OCI-LY7 (cell line): ENCODE results near the gene LCN12. TPM values are rescaled to one million over a fixed set of nuclear protein-coding genes. Genes with fewer than 3 reads are reported as not detected.

Experiments
- BruUV-seq: library from RNA; stranded (reverse); fragments of 400-500 nt; replicated peaks from 2 replicates; lab custom pipeline; 2021; lab: Mats Ljungman, UMichigan
- CTCF ChIA-PET: fragments of 300-600 bp; sonication (Branson Sonifier 250); formaldehyde crosslinking; loops from one replicate; lab custom pipeline; 2022; ENCODE audit warnings: antibody characterized with exemption; ENCODE audit not compliant: unreplicated experiment; lab: Charles Lee
- POLR2A ChIA-PET: fragments of 300-600 bp; sonication (Branson Sonifier 250); formaldehyde crosslinking; loops from one replicate; lab custom pipeline; 2022; ENCODE audit warnings: antibody characterized with exemption; lab: Charles Lee
- DNase-seq: peaks from one replicate; pipeline ENCODE4 v3.0.0-alpha.2; 2015; ENCODE audit warnings: low spot score
- H2AFZ ChIP-seq: fragments of 200-600 bp; sonication (generic), shearing (Covaris generic); 2 replicates; pipeline ENCODE4 v1.6.1; 2014; ENCODE audit warnings: mild to moderate bottlenecking, antibody characterized with exemption, low read length, moderate library complexity
- H3K27ac ChIP-seq: fragments of 200-600 bp; sonication (generic); 2 replicates; pipeline ENCODE4 v1.5.1; 2014; ENCODE audit warnings: mixed run types, low read depth, mild to moderate bottlenecking, moderate library complexity, low read length, inconsistent platforms; ENCODE audit not compliant: poor library complexity, severe bottlenecking
- H3K36me3 ChIP-seq: fragments of 200-600 bp; sonication (generic); 2 replicates; pipeline ENCODE4 v1.6.1; 2014; ENCODE audit warnings: mild to moderate bottlenecking, antibody characterized with exemption, low read length, moderate library complexity, mixed read lengths; ENCODE audit not compliant: insufficient read depth
- H3K4me1 ChIP-seq: fragments of 200-600 bp; sonication (generic); 2 replicates; pipeline ENCODE4 v1.5.1; 2014; ENCODE audit warnings: mild to moderate bottlenecking, low read length; ENCODE audit not compliant: insufficient read depth, poor library complexity, severe bottlenecking
- H3K4me2 ChIP-seq: fragments of 200-600 bp; sonication (generic); 2 replicates; pipeline ENCODE4 v1.6.1; 2014; ENCODE audit warnings: mild to moderate bottlenecking, low read length
- H3K4me3 ChIP-seq: fragments of 200-600 bp; sonication (generic); 2 replicates; pipeline ENCODE4 v1.5.1; 2014; ENCODE audit warnings: mild to moderate bottlenecking, low read depth, low read length; ENCODE audit not compliant: poor library complexity, severe bottlenecking
- H3K79me2 ChIP-seq: fragments of 200-600 bp; sonication (generic); 2 replicates; pipeline ENCODE4 v1.6.1; 2016; ENCODE audit warnings: low read depth, mild to moderate bottlenecking, low read length, moderate library complexity, mixed read lengths; ENCODE audit not compliant: insufficient read depth
- H3K9me2 ChIP-seq: fragments of 200-600 bp; sonication (generic); 2 replicates; pipeline ENCODE4 v1.6.1; 2016; ENCODE audit warnings: mild to moderate bottlenecking, low read length, mixed read lengths; ENCODE audit not compliant: insufficient read depth
- H3K9me3 ChIP-seq: fragments of 200-600 bp; sonication (generic); 2 replicates; pipeline ENCODE4 v1.6.1; 2014; ENCODE audit warnings: mild to moderate bottlenecking, mixed run types, low read length, mixed read lengths
- H4K20me1 ChIP-seq: fragments of 200-600 bp; sonication (generic); 2 replicates; pipeline ENCODE4 v1.6.1; 2014; ENCODE audit warnings: mild to moderate bottlenecking, antibody characterized with exemption, low read length, moderate library complexity, mixed read lengths; ENCODE audit not compliant: insufficient read depth
- CTCF ChIP-seq: fragments of 200-600 bp; sonication (generic); conservative IDR thresholded peaks from 2 replicates; pipeline ENCODE4 v1.5.1; 2014; ENCODE audit warnings: mild to moderate bottlenecking, antibody characterized with exemption, low read length, moderate library complexity, mixed read lengths
- EZH2phosphoT487 ChIP-seq: fragments of 200-600 bp; sonication (generic); IDR thresholded peaks from 2 replicates; pipeline ENCODE4 v1.6.1; 2018; ENCODE audit warnings: low read depth, borderline replicate concordance, mild to moderate bottlenecking, mixed run types, antibody characterized with exemption, low read length, moderate library complexity, mixed read lengths
- intact Hi-C: fragments of 100-400 bp; cut with micrococcal nuclease; formaldehyde crosslinking; loops from one replicate; pipeline ENCODE4 v1.10.0; 2022; ENCODE audit not compliant: unreplicated experiment
- total RNA-seq, 2 experiments: library from RNA; depleted of rRNA in 1 of 2; stranded (reverse); fragments of >200 nt in 1 of 2; shearing (Covaris generic) in 1 of 2; gene quantifications; 2 replicates each; pipeline ENCODE4 v1.2.3, GENCODE V29; 2014 to 2022

The LCN12 gene
- total RNA-seq, 2 experiments from 2014 or later: 0.95 to 3.7 TPM

DNA sequence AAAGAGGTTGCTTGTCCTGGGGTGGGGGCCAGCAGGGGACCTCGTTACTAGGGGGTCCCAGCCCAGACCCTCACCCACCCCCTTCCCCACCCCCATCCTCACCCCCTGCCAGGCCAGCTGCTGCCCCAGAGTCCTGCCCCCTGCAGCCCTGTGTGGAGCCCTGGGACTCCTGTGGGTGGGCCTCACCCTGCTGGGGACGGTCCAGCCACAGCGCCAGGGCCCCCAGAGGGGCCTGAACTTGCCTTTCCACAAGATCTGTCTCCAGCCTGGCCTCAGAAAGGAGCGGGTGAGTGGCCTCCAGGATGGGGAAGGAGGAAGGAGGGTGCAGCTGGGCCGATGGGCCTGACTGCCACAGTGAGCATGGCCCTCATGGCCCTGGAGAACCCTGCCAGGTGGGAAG is 17.7 kb downstream of the LCN12 start:
- no peak overlapping the region for H3K4me3 ChIP-seq
- H4K20me1 ChIP-seq: no peaks in the 10 kb centered on the region
- no peaks in the 10 kb centered on the region for H3K36me3 ChIP-seq
- no peak overlapping the region for H3K4me2 ChIP-seq
- peaks cover 8% of the 10 kb centered on the region for H3K4me1 ChIP-seq
- ChIA-PET CTCF (no interaction called here), POLR2A (no interaction called here)
- H3K27ac ChIP-seq: no peak overlapping the region
- intact Hi-C loops: no loop called here
- H3K9me3 ChIP-seq: no peaks in the 10 kb centered on the region
- no TSS peak for BruUV-seq
- H3K9me2 ChIP-seq: no peaks in the 10 kb centered on the region
- no peaks in the 10 kb centered on the region for H3K79me2 ChIP-seq
- DNase-seq: no peak
- no peak overlapping the region for H2AFZ ChIP-seq
- TF ChIP-seq EZH2phosphoT487 (no peak), CTCF (no peak)

DNA sequence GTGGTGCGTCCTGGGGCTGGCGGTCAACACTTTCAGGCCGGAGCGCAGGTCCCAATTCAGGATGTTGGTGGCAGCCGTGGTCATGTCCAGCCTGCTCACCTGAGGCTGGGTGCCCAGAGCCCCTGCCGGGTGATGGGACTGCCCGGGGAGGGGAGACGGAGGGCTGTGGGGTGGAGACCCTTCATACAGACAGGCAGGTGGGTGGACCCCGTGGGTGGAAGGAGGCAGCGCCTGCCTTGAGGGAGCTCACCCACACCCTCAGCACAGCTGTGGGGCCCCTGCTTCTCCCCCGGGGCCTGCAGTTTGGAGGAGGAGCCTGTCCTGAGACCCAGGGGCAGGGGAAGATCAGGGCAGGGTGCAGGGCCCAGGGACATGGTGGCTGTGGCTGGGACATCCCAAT is 18.3 kb downstream of the LCN12 start:
- CTCF ChIA-PET: no interaction called here
- Histone ChIP-seq H3K4me2 (no peak overlapping the region), H3K79me2 (no peaks in the 10 kb centered on the region), H3K4me1 (peaks cover 8% of the 10 kb centered on the region), H2AFZ (no peak overlapping the region), H3K4me3 (no peak overlapping the region), H3K9me2 (no peaks in the 10 kb centered on the region), H3K36me3 (no peaks in the 10 kb centered on the region), H4K20me1 (no peaks in the 10 kb centered on the region), H3K9me3 (no peaks in the 10 kb centered on the region), H3K27ac (no peak overlapping the region)
- TF ChIP-seq CTCF: no peak
- TF ChIP-seq EZH2phosphoT487: no peak
- POLR2A ChIA-PET: no interaction called here
- intact Hi-C loops: no loop called here
- no TSS peak for BruUV-seq
- no peak for DNase-seq

DNA sequence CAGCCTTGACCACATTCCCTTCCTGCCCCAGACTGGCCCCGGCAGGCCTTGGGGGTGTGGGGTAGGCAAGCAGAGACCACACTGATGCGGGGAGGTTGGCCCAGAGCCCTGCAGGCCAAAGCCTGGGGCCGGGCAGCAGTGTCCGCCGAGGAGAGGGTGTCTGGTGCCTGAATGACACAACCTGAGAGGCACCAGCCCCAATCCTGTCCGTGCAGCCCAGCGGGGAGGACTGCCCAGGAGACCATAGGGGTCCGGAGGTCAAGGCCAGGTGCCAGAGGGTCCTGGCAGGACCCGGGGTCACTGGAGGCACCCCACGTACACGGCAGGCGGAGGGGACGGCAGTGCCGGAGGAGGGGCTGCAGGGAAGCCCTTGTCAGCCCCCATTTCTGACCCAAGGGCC is 19.7 kb downstream of the LCN12 start:
- Histone ChIP-seq H4K20me1 (no peaks in the 10 kb centered on the region), H3K79me2 (no peaks in the 10 kb centered on the region), H3K4me1 (no peaks in the 10 kb centered on the region), H3K9me3 (no peaks in the 10 kb centered on the region), H2AFZ (no peak overlapping the region), H3K9me2 (no peaks in the 10 kb centered on the region), H3K4me3 (no peak overlapping the region), H3K27ac (no peak overlapping the region), H3K4me2 (no peak overlapping the region), H3K36me3 (no peaks in the 10 kb centered on the region)
- TF ChIP-seq CTCF: no peak
- no peak for TF ChIP-seq EZH2phosphoT487
- ChIA-PET CTCF (no interaction called here), POLR2A (no interaction called here)
- intact Hi-C loops: no loop called here
- BruUV-seq: no TSS peak
- no peak for DNase-seq
